DMS153 treated with DMSO at 0.1 percent for 48 hours (cell line): ENCODE results near the gene STUB1.
"Not testable (repeated sequence)": the region's sequence is repeated elsewhere in the genome, so short reads cannot be mapped to it uniquely, and the experiment has no call there.

Experiments
- DNase-seq: peaks from one replicate; lab custom pipeline; 2025; ENCODE audit not compliant: unreplicated experiment; lab: John Stamatoyannopoulos, UW

Gene STUB1

DNA sequence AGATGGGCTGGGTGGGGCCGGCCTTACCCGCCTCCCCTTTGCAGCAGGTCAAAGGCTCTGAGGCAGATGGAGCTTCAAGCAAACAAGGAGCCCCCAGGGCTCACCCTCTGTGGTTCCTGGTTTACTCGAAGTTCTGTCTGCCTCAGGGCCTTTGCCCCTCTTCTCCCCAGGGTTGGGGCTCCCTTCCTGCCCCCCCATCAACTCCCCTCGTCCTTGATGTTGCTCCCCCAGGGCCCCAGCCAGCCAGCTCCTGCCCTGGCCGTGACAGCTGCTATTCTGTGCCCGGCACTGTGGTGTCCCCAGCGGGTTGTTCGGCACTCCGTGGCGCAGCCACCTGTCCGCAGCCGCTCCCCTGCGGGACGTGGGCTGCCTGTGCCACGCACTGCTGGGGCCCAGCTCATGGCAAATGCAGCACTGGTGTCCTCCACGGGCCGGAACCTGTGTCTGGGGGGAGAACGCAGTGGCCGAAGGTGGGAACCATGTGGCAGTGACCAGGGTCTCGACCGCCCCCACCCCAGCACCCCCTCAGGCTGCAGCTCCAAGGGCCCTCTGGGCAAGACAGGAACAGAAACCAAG is 30.4 kb downstream of the STUB1 start:
- no peak for DNase-seq

- no peak for DNase-seq
Measured at GRCh38 chr16:711084-711483, 30.9 kb downstream of the STUB1 start.

- DNase-seq, result peak; percentile 37
Measured at GRCh38 chr16:711548-712320, 31.5 kb downstream of the STUB1 start.

DNA sequence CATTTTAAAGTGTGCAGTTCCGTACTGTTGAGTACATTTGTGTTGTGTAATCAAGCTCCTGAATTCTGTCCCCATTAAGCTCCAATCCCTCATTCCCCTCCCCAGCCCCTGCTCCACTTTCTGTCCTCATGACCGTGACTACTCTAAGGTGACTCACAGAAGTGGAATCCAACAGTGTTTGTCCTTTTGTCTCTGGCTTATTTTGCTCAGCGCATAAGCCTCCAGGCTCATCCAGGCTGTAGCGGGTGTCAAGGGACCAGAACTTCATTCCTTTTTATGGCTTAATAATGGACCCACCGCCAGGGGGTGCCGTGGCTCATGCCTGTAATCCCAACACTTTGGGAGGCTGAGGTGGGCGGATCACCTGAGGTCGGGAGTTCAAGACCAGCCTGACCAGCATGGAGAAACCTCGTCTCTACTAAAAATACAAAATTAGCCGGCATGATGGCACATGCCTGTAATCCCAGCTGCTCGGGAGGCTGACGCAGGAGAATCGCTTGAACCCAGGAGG is 32.6 kb downstream of the STUB1 start:
- not testable (repeated sequence) for DNase-seq

GRCh38 chr16:714079-714478 is 33.9 kb downstream of the STUB1 start:
- DNase-seq, result no peak

- peak; percentile 66 for DNase-seq
Measured at GRCh38 chr16:714558-715476, 34.6 kb downstream of the STUB1 start, which contains the start of gene METRN. Gene METRN, plus strand, starts transcription at chr16:715118. Its CDS starts 172 bp downstream, at chr16:715290.

DNA sequence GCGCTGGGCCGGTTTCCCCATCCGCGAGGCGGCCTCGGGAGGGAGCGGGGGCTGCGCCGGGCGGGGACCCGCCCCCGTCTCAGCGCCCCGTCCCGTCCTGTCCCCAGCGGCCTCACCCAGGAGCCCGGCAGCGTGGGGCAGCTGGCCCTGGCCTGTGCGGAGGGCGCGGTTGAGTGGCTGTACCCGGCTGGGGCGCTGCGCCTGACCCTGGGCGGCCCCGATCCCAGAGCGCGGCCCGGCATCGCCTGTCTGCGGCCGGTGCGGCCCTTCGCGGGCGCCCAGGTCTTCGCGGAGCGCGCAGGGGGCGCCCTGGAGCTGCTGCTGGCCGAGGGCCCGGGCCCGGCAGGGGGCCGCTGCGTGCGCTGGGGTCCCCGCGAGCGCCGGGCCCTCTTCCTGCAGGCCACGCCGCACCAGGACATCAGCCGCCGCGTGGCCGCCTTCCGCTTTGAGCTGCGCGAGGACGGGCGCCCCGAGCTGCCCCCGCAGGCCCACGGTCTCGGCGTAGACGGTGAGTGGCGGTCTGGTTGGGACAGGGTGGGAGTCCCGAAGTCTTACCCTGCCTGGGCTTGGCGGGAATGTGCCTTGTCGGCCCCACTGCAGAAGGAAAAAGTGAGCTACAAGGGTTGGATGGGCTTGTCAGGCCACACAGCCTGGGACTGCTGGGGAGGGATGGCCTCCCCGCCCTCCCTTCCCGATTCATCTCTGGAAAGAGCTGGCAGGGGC is 35.4 kb downstream of the STUB1 start:
- no peak for DNase-seq

GRCh38 chr16:716200-716568 is 36.0 kb downstream of the STUB1 start:
- no peak for DNase-seq

DNA sequence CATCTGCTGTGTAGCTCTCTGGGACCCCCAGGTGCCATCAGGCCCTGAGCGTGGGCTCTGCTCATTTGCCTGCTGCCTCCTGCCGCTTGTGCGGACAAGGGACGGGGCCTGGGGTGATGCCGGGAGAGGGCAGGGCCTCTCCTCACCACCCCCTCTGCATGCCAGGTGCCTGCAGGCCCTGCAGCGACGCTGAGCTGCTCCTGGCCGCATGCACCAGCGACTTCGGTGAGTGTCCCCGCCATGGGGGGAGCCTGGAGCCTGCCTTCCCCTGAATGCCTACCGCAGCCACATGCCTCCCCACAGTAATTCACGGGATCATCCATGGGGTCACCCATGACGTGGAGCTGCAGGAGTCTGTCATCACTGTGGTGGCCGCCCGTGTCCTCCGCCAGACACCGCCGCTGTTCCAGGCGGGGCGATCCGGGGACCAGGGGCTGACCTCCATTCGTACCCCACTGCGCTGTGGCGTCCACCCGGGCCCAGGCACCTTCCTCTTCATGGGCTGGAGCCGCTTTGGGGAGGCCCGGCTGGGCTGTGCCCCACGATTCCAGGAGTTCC is 36.6 kb downstream of the STUB1 start:
- DNase-seq, result no peak

- no peak for DNase-seq
Measured at GRCh38 chr16:717450-718245, 37.4 kb downstream of the STUB1 start.

- no peak for DNase-seq
Measured at GRCh38 chr16:718389-718788, 38.2 kb downstream of the STUB1 start.

DNA sequence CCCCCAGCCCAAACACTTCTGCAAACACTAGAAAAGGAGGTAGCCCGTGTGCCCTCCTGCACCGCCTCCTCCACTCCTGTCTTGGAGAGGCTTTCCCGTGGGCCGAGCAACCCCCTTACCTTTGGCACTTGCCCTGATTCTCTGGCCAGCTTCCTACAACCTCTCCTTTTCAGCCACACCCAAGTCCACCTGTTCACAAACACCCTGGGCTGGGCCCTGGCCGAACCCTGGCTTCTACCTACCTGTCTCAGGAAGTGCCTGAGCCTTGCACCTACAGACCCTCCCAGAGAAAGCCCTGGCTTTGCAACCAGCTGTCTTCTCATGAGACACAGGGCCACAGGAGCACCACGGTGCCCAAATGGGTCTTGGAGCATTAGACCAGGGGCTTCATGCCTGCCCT is 38.7 kb downstream of the STUB1 start:
- no peak for DNase-seq

- DNase-seq, result no peak
Measured at GRCh38 chr16:719815-720446, 39.7 kb downstream of the STUB1 start.

- peak; percentile 14 for DNase-seq
Measured at GRCh38 chr16:720447-720989, 40.3 kb downstream of the STUB1 start.

GRCh38 chr16:720990-721764 is 41.0 kb downstream of the STUB1 start, which contains the start of gene ANTKMT:
Gene ANTKMT, plus strand, starts transcription at chr16:721146. Its CDS starts 129 bp downstream, at chr16:721275.
- DNase-seq, result peak; percentile 85

DNA sequence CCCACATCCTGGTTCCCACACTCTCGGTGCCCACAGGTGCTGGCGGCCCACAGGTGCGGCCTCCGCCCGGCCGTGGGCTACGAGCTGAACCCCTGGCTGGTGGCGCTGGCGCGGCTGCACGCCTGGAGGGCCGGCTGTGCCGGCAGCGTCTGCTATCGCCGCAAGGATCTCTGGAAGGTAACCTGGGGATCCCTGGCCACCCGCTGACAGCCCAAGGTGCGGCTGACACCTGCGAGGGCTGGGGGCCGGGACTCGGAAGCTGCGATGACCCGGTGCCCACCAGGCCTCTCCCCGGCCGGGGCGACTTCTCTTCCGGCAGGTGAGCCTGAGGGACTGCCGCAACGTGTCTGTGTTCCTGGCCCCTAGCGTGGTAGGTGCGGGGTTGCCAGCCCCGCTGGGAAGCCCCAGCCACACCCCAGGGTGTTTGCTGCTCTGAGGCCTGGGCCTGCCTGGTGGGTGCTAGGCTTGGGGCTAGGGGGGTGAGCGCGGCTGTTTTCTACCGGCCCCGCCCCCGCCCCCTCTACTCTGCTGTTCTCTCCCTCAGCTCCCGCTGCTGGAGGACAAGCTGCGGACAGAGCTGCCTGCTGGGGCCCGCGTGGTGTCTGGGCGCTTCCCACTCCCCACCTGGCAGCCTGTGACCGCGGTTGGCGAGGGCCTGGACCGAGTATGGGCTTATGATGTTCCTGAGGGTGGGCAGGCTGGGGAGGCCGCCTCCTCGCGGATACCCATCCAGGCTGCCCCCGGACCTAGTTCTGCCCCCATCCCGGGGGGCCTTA is 41.7 kb downstream of the STUB1 start:
- DNase-seq, result no peak
